Prostate gland (tissue), 2 donors: ENCODE results near the gene CD300A. TPM values are rescaled to one million over a fixed set of nuclear protein-coding genes. Genes with fewer than 3 reads are reported as not detected.

ENCODE experiments used
- DNase-seq: peaks from one replicate; pipeline ENCODE4 v3.0.0-alpha.2; 2019; ENCODE audit warnings: low spot score
- H3K27ac ChIP-seq, 2 donors: fragments of 200-600 bp; sonication (generic); 2 replicates each; pipeline ENCODE4 v1.5.1; 2017 to 2019
- H3K27me3 ChIP-seq: fragments of 200-600 bp; sonication (generic); replicated peaks from 2 replicates; pipeline ENCODE4 v1.5.1; 2019; ENCODE audit not compliant: insufficient read depth
- H3K36me3 ChIP-seq, 2 donors: fragments of 200-600 bp; sonication (generic); 1 replicate in 1 of 2; 2 replicates in 1 of 2; pipeline versions ENCODE4 v1.5.1 to v1.8.1; 2017 to 2019
- H3K4me1 ChIP-seq: fragments of 200-600 bp; sonication (generic); replicated peaks from 2 replicates; pipeline ENCODE4 v1.5.1; 2019
- H3K4me3 ChIP-seq, 2 donors: fragments of 200-600 bp; sonication (generic); 2 replicates each; pipeline ENCODE4 v1.5.1; 2017 to 2019
- H3K9me3 ChIP-seq: fragments of 200-600 bp; sonication (generic); 2 replicates; pipeline ENCODE4 v1.5.1; 2017
- CTCF ChIP-seq, 4 experiments: fragments of 200-600 bp in 2 of 4; fragments of 450-650 bp in 2 of 4; sonication (generic) in 2 of 4; IDR thresholded peaks; 1 replicate in 3 of 4; 2 replicates in 1 of 4; pipeline ENCODE4 v1.5.1; 2016 to 2019; ENCODE audit warnings: antibody characterized with exemption in 4 of 4, mild to moderate bottlenecking in 2 of 4, moderate library complexity in 2 of 4
- POLR2A ChIP-seq: fragments of 450-650 bp; IDR thresholded peaks from one replicate; pipeline ENCODE4 v1.6.1; 2016; ENCODE audit warnings: antibody characterized with exemption, mild to moderate bottlenecking
- POLR2AphosphoS5 ChIP-seq: sonication (generic); formaldehyde crosslinking; IDR thresholded peaks from one replicate; pipeline ENCODE4 v1.6.1; 2017; ENCODE audit warnings: antibody characterized with exemption
- WGBS: methylation state at CpG from one replicate; pipeline ENCODE4 v1.1.5; 2018; 5-methylcytosine and 5-hydroxymethylcytosine counted together
- intact Hi-C: fragments of 100-400 bp; cut with DNase I; formaldehyde crosslinking; loops from one replicate; pipeline ENCODE4 v1.14.2; 2022
- total RNA-seq, 2 donors: library from RNA; depleted of rRNA; stranded (reverse); fragments of >200 nt; gene quantifications; one replicate each; pipeline ENCODE4 v1.1.0, GENCODE V29; 2016

The CD300A gene
- total RNA-seq, 2 donors from 2014 or later, result 2.1 to 4.1 TPM

GRCh38 chr17:74454197-74455024, 12.0 kb upstream of the CD300A start:
- Histone ChIP-seq H3K4me1 (peaks cover 15% of the 10 kb centered on the region), H3K9me3 (no peaks in the 10 kb centered on the region), H3K4me3 (peak overlapping the region; percentile 20 to 39), H3K27ac (peak overlapping the region; percentile 87 to 88), H3K36me3 (no peaks in the 10 kb centered on the region), H3K27me3 (no peaks in the 10 kb centered on the region)
- TF ChIP-seq POLR2A (peak; percentile 82), CTCF (IDR thresholded peaks at IDR 0.05) (peak in 3 of 4 experiments; percentile 16 to 56 (median 54)), POLR2AphosphoS5 (peak; percentile 83)
- intact Hi-C loops, result loop anchor here (5.0 kb wide), 2 partner anchors 242 to 252 kb away; partner anchors contain the start of genes RPL38 and TTYH2
- WGBS, result 4% methylated on average over 30 of the region's 40 CpGs
- peak; percentile 92 for DNase-seq

DNA sequence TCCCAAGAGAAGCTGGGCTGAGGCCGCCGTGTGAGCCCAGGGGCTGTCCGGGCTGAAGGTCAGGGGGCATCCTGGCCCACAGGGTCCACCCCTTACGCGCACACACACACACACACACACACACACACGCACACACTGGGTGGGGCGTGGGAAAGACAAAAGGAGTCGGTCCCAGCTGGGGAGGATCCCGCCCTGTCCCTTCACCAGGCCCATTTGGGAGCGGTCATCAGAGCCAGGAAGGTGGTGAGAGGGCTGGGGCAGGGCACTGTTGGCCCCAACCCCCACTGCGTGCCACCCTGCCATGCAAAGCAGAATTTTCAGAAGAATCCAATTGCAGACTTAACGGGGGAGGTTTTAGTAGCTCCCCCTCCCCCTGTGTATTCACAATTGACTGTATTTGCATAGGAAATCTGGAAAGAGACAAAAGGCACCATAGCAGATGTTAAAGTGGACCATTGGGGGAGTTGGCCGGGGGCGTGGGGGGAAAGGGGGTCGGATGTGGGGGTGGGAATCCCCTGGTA, 11.3 kb upstream of the CD300A start:
- Histone ChIP-seq H3K4me1 (peaks cover 15% of the 10 kb centered on the region), H3K27ac (peak overlapping the region; percentile 87 to 88), H3K36me3 (no peaks in the 10 kb centered on the region), H3K9me3 (no peaks in the 10 kb centered on the region), H3K4me3 (no peak overlapping the region), H3K27me3 (no peaks in the 10 kb centered on the region)
- TF ChIP-seq POLR2A (no peak), POLR2AphosphoS5 (no peak), CTCF (IDR thresholded peaks at IDR 0.05) (no peak)
- WGBS, result 80% methylated on average over 14 of the region's 15 CpGs
- no peak for DNase-seq
- intact Hi-C loops, result loop anchor here (5.0 kb wide), 1 partner anchor 253 kb away; the partner anchor contains the start of gene RPL38

GRCh38 chr17:74455821-74456220, 10.6 kb upstream of the CD300A start:
- H3K4me3 ChIP-seq, result no peak overlapping the region
- 78% methylated on average over 5 of the region's 5 CpGs for WGBS
- no peaks in the 10 kb centered on the region for H3K9me3 ChIP-seq
- H3K36me3 ChIP-seq, result no peaks in the 10 kb centered on the region
- H3K4me1 ChIP-seq, result peaks cover 15% of the 10 kb centered on the region
- H3K27ac ChIP-seq, result no peak overlapping the region
- DNase-seq, result no peak
- intact Hi-C loops, result loop anchor here (5.0 kb wide), 1 partner anchor 254 kb away; the partner anchor contains the start of gene RPL38
- no peaks in the 10 kb centered on the region for H3K27me3 ChIP-seq
- TF ChIP-seq POLR2A (no peak), CTCF (IDR thresholded peaks at IDR 0.05) (no peak), POLR2AphosphoS5 (no peak)

- peak; percentile 72 for DNase-seq
- TF ChIP-seq CTCF (IDR thresholded peaks at IDR 0.05), result peak; percentile 97 to 99 (median 98)
- TF ChIP-seq POLR2AphosphoS5, result peak; percentile 71
- TF ChIP-seq POLR2A, result no peak
Observed at GRCh38 chr17:74457146-74457819, 9.2 kb upstream of the CD300A start.

More at GRCh38 chr17:74457146-74457819, 9.2 kb upstream of the CD300A start:
- H3K9me3 ChIP-seq, result no peaks in the 10 kb centered on the region
- 21% methylated on average over 18 of the region's 18 CpGs for WGBS
- H3K27ac ChIP-seq, result no peak overlapping the region
- intact Hi-C loops, result loop anchor here (1.0 to 5.0 kb wide), 2 partner anchors 78 to 255 kb away; partner anchors contain the start of gene RPL38
- no peaks in the 10 kb centered on the region for H3K27me3 ChIP-seq
- H3K36me3 ChIP-seq, result no peaks in the 10 kb centered on the region
- H3K4me1 ChIP-seq, result peaks cover 15% of the 10 kb centered on the region
- no peak overlapping the region for H3K4me3 ChIP-seq
